ENCODE data around the gene FAM168A. TPM values are rescaled to one million over a fixed set of nuclear protein-coding genes. Genes with fewer than 3 reads are reported as not detected.
A peak's percentile ranks its signal among the peaks of the same experiment; 100 is the strongest.

Gene FAM168A
- total and polyA plus RNA-seq, 9 of the 15 experiments (the other 6 are each of a cell fraction or from before 2014, with no cell fraction given), result 0.44 to 7.2 (median 2.9) TPM

DNA sequence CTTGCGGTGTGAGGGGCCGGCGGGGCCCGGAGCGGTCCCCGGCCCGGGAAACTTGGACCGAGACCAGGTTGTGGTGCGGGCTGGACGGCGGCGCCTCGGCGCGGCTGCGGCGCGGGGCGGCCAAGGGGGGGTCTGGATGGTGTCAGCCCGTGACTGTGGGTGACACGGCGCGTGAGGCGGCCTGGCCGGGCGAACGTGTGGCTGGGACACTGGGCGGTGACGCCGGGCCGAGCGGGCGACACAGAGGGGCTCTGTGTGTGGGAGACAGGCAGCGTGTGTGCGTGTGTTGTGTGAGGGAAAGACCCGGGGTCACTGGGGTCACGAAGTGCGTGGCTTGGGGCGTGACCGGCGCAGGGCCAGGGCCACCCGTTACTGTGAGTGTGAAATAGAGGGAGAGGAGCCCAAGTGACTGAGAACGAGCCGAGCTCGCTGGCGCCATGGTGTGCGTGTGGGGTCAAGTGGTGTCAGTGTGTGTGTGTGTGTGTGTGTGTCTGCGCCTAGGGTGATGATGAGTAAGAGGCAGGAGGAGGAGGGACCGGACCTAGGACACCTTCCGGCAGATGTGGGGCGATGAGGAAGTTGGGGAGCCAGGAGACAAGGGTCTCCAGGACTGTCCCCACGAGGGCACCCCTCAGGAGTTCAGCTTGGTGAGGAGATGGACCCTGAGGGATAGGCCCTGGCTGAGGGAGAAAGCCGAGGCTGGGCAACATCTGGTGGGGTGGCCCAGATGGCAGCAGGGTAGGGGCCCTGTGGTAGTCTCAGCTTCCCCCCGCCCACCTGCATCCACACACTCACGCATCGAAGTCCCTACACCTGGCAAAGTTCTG lies 220.9 kb downstream of the FAM168A start (continued):
- TF ChIP-seq, protein P1, sequence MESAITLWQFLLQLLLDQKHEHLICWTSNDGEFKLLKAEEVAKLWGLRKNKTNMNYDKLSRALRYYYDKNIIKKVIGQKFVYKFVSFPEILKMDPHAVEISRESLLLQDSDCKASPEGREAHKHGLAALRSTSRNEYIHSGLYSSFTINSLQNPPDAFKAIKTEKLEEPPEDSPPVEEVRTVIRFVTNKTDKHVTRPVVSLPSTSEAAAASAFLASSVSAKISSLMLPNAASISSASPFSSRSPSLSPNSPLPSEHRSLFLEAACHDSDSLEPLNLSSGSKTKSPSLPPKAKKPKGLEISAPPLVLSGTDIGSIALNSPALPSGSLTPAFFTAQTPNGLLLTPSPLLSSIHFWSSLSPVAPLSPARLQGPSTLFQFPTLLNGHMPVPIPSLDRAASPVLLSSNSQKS (CRISPR knock-in tag; IDR thresholded peaks at IDR 0.05), result no peak
- TF ChIP-seq ZBTB7A (IDR thresholded peaks at IDR 0.05; ENCODE audit: borderline replicate concordance, control insufficient read depth, low read depth, low read length) (peak; percentile 74; the same call in 1 of the 2 replicates), ZNF41 (CRISPR knock-in tag; conservative IDR thresholded peaks at IDR 0.05) (no peak), HLTF (IDR thresholded peaks at IDR 0.05) (peak; percentile 91), TAF9B (IDR thresholded peaks at IDR 0.05; ENCODE audit: partially characterized antibody) (no peak), ZKSCAN1 (IDR thresholded peaks at IDR 0.05; ENCODE audit: low read depth, low read length) (no peak), ZNF707 (CRISPR knock-in tag; conservative IDR thresholded peaks at IDR 0.05) (no peak), ZNF121 (CRISPR knock-in tag; conservative IDR thresholded peaks at IDR 0.05) (no peak), FOXK2 (conservative IDR thresholded peaks at IDR 0.05 in 1 of 2, IDR thresholded peaks at IDR 0.05 in 1 of 2; ENCODE audit: low read depth in 2 of 2) (peak in 1 of 2 experiments; percentile 62; a peak in 1 of 4 replicates), SETDB1 (IDR thresholded peaks at IDR 0.05; ENCODE audit: low read length) (no peak)
- TF ChIP-seq, protein P2, sequence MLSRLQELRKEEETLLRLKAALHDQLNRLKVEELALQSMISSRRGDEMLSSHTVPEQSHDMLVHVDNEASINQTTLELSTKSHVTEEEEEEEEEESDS (CRISPR knock-in tag; IDR thresholded peaks at IDR 0.05), result no peak
- TF ChIP-seq, protein P3, sequence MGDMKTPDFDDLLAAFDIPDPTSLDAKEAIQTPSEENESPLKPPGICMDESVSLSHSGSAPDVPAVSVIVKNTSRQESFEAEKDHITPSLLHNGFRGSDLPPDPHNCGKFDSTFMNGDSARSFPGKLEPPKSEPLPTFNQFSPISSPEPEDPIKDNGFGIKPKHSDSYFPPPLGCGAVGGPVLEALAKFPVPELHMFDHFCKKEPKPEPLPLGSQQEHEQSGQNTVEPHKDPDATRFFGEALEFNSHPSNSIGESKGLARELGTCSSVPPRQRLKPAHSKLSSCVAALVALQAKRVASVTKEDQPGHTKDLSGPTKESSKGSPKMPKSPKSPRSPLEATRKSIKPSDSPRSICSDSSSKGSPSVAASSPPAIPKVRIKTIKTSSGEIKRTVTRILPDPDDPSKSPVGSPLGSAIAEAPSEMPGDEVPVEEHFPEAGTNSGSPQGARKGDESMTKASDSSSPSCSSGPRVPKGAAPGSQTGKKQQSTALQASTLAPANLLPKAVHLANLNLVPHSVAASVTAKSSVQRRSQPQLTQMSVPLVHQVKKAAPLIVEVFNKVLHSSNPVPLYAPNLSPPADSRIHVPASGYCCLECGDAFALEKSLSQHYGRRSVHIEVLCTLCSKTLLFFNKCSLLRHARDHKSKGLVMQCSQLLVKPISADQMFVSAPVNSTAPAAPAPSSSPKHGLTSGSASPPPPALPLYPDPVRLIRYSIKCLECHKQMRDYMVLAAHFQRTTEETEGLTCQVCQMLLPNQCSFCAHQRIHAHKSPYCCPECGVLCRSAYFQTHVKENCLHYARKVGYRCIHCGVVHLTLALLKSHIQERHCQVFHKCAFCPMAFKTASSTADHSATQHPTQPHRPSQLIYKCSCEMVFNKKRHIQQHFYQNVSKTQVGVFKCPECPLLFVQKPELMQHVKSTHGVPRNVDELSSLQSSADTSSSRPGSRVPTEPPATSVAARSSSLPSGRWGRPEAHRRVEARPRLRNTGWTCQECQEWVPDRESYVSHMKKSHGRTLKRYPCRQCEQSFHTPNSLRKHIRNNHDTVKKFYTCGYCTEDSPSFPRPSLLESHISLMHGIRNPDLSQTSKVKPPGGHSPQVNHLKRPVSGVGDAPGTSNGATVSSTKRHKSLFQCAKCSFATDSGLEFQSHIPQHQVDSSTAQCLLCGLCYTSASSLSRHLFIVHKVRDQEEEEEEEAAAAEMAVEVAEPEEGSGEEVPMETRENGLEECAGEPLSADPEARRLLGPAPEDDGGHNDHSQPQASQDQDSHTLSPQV (IDR thresholded peaks at IDR 0.05), result no peak
- TF ChIP-seq, protein P4, sequence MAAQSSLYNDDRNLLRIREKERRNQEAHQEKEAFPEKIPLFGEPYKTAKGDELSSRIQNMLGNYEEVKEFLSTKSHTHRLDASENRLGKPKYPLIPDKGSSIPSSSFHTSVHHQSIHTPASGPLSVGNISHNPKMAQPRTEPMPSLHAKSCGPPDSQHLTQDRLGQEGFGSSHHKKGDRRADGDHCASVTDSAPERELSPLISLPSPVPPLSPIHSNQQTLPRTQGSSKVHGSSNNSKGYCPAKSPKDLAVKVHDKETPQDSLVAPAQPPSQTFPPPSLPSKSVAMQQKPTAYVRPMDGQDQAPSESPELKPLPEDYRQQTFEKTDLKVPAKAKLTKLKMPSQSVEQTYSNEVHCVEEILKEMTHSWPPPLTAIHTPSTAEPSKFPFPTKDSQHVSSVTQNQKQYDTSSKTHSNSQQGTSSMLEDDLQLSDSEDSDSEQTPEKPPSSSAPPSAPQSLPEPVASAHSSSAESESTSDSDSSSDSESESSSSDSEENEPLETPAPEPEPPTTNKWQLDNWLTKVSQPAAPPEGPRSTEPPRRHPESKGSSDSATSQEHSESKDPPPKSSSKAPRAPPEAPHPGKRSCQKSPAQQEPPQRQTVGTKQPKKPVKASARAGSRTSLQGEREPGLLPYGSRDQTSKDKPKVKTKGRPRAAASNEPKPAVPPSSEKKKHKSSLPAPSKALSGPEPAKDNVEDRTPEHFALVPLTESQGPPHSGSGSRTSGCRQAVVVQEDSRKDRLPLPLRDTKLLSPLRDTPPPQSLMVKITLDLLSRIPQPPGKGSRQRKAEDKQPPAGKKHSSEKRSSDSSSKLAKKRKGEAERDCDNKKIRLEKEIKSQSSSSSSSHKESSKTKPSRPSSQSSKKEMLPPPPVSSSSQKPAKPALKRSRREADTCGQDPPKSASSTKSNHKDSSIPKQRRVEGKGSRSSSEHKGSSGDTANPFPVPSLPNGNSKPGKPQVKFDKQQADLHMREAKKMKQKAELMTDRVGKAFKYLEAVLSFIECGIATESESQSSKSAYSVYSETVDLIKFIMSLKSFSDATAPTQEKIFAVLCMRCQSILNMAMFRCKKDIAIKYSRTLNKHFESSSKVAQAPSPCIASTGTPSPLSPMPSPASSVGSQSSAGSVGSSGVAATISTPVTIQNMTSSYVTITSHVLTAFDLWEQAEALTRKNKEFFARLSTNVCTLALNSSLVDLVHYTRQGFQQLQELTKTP (IDR thresholded peaks at IDR 0.05; ENCODE audit: low read depth in 1 of 2, partially characterized antibody in 2 of 2), result peak in 1 of 2 experiments; percentile 42
- TF ChIP-seq, protein P5, sequence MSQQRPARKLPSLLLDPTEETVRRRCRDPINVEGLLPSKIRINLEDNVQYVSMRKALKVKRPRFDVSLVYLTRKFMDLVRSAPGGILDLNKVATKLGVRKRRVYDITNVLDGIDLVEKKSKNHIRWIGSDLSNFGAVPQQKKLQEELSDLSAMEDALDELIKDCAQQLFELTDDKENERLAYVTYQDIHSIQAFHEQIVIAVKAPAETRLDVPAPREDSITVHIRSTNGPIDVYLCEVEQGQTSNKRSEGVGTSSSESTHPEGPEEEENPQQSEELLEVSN (IDR thresholded peaks at IDR 0.05; ENCODE audit: borderline replicate concordance in 1 of 2, extremely low read depth in 1 of 2, insufficient read depth in 1 of 2, insufficient read length in 1 of 2, low read depth in 1 of 2, low read length in 1 of 2, poor library complexity in 1 of 2, severe bottlenecking in 1 of 2), result no peak
